IMR-90 (cell line): Measurements from ENCODE around the gene ESYT1. TPM values are rescaled to one million over a fixed set of nuclear protein-coding genes. Genes with fewer than 3 reads are reported as not detected.

ENCODE experiments used
- ATAC-seq: fragments of 200-7000 bp; cut with Tn5 transposase; 2 replicates; pipeline ENCODE4 v1.9.1; 2020; ENCODE audit warnings: low read depth, mild to moderate bottlenecking, moderate library complexity
- BruUV-seq: library from RNA; stranded (reverse); fragments of 400-500 nt; replicated peaks from 2 replicates; lab custom pipeline; 2021; lab: Mats Ljungman, UMichigan
- CTCF ChIA-PET: fragments of 300-600 bp; formaldehyde crosslinking; extraction: SDS; loops from one replicate; lab custom pipeline; 2021; ENCODE audit warnings: antibody characterized with exemption; lab: Yijun Ruan, JAX
- POLR2A ChIA-PET: fragments of 300-600 bp; sonication (Branson Sonifier 250); formaldehyde crosslinking; loops from one replicate; lab custom pipeline; 2022; ENCODE audit warnings: antibody characterized with exemption; ENCODE audit not compliant: unreplicated experiment; lab: Charles Lee
- DNase-seq: peaks from one replicate; pipeline ENCODE4 v3.0.0; 2013
- H2AFZ ChIP-seq: replicated peaks from 2 replicates; pipeline ENCODE3; 2013; ENCODE audit warnings: low read length, mild to moderate bottlenecking; ENCODE audit not compliant: poor library complexity
- H2AK5ac ChIP-seq: 2 replicates; pipeline ENCODE4 v1.6.1; 2013; ENCODE audit warnings: low read depth, low read length, inconsistent platforms
- H2AK9ac ChIP-seq: replicated peaks from 2 replicates; pipeline ENCODE3; 2013; ENCODE audit warnings: mild to moderate bottlenecking, low read depth, low read length, moderate library complexity; ENCODE audit not compliant: poor library complexity
- H2BK120ac ChIP-seq: 2 replicates; pipeline ENCODE4 v1.6.1; 2013; ENCODE audit warnings: low read depth, low read length, inconsistent platforms
- H2BK15ac ChIP-seq: 3 replicates; pipeline ENCODE4 v1.6.1; 2013; ENCODE audit warnings: low read depth, low read length, inconsistent platforms
- H2BK20ac ChIP-seq: 2 replicates; pipeline ENCODE4 v1.6.1; 2013; ENCODE audit warnings: low read depth, mild to moderate bottlenecking, inconsistent platforms, low read length, moderate library complexity
- H2BK5ac ChIP-seq: 2 replicates; pipeline ENCODE4 v1.6.1; 2013; ENCODE audit warnings: mild to moderate bottlenecking, low read depth, low read length, inconsistent platforms; ENCODE audit not compliant: poor library complexity, severe bottlenecking
- H3K14ac ChIP-seq: replicated peaks from 2 replicates; pipeline ENCODE4 v1.6.1; 2013; ENCODE audit warnings: low read depth, low read length, inconsistent platforms
- H3K18ac ChIP-seq: 2 replicates; pipeline ENCODE4 v1.6.1; 2013; ENCODE audit warnings: low read depth, low read length, control low read depth
- H3K23ac ChIP-seq: 2 replicates; pipeline ENCODE4 v1.6.1; 2013; ENCODE audit warnings: low read depth, low read length, inconsistent platforms
- H3K27ac ChIP-seq: 2 replicates; pipeline ENCODE4 v1.5.1; 2013; ENCODE audit warnings: mild to moderate bottlenecking, control low read depth, low read length; ENCODE audit not compliant: insufficient read depth
- H3K27me3 ChIP-seq: 2 replicates; pipeline ENCODE4 v1.6.1; 2013; ENCODE audit warnings: low read length; ENCODE audit not compliant: control insufficient read depth, insufficient read depth
- H3K36me3 ChIP-seq: 2 replicates; pipeline ENCODE4 v1.6.1; 2013; ENCODE audit warnings: low read length, mixed read lengths; ENCODE audit not compliant: control insufficient read depth, insufficient read depth
- H3K4ac ChIP-seq: 2 replicates; pipeline ENCODE4 v1.6.1; 2013; ENCODE audit warnings: low read depth, low read length, inconsistent platforms
- H3K4me1 ChIP-seq: 2 replicates; pipeline ENCODE4 v1.6.1; 2013; ENCODE audit warnings: low read length, mixed read lengths; ENCODE audit not compliant: control insufficient read depth, insufficient read depth
- H3K4me2 ChIP-seq: 2 replicates; pipeline ENCODE4 v1.6.1; 2013; ENCODE audit warnings: low read depth, mild to moderate bottlenecking, control low read depth, low read length, moderate library complexity
- H3K4me3 ChIP-seq: 2 replicates; pipeline ENCODE4 v1.5.1; 2013; ENCODE audit warnings: low read depth, mild to moderate bottlenecking, control low read depth, low read length, moderate library complexity; ENCODE audit not compliant: insufficient read depth
- H3K56ac ChIP-seq: 2 replicates; pipeline ENCODE4 v1.6.1; 2013; ENCODE audit warnings: low read length, inconsistent platforms; ENCODE audit not compliant: insufficient read depth; ENCODE audit errors: extremely low read depth
- H3K79me1 ChIP-seq, 2 experiments: 2 replicates each; pipeline ENCODE4 v1.6.1; 2013; ENCODE audit warnings: low read length in 2 of 2, inconsistent platforms in 1 of 2, low read depth in 1 of 2
- H3K9ac ChIP-seq: 2 replicates; pipeline ENCODE4 v1.6.1; 2013; ENCODE audit warnings: low read depth, low read length, control low read depth
- H3K9me1 ChIP-seq: 2 replicates; pipeline ENCODE4 v1.6.1; 2013; ENCODE audit warnings: low read length, inconsistent platforms; ENCODE audit not compliant: insufficient read depth
- H3K9me3 ChIP-seq: 2 replicates; pipeline ENCODE4 v1.6.1; 2013; ENCODE audit warnings: low read length; ENCODE audit not compliant: control insufficient read depth, insufficient read depth
- H4K20me1 ChIP-seq: 2 replicates; pipeline ENCODE4 v1.6.1; 2013; ENCODE audit warnings: low read length, inconsistent platforms; ENCODE audit not compliant: insufficient read depth
- H4K5ac ChIP-seq: 2 replicates; pipeline ENCODE4 v1.6.1; 2013; ENCODE audit warnings: mild to moderate bottlenecking, low read depth, low read length, control low read depth
- H4K8ac ChIP-seq, 2 experiments: 2 replicates each; pipeline ENCODE4 v1.6.1; 2013; ENCODE audit warnings: low read depth in 2 of 2, low read length in 2 of 2, control low read depth in 1 of 2, inconsistent platforms in 1 of 2
- H4K91ac ChIP-seq: 2 replicates; pipeline ENCODE4 v1.6.1; 2013; ENCODE audit warnings: low read depth, low read length, inconsistent platforms; ENCODE audit not compliant: insufficient read depth
- CEBPB ChIP-seq: IDR thresholded peaks from 2 replicates; pipeline ENCODE4 v1.6.1; 2012; ENCODE audit warnings: low read depth, low read length, improper control_type of control experiment
- RCOR1 ChIP-seq: IDR thresholded peaks from 2 replicates; pipeline ENCODE4 v1.6.1; 2012; ENCODE audit warnings: mild to moderate bottlenecking, low read length, improper control_type of control experiment; ENCODE audit not compliant: insufficient replicate concordance
- RFX5 ChIP-seq: IDR thresholded peaks from 2 replicates; pipeline ENCODE4 v1.8.0; 2012; ENCODE audit warnings: low read depth, mild to moderate bottlenecking, low read length, moderate library complexity
- USF2 ChIP-seq: fragments of 150-350 bp; IDR thresholded peaks from 2 replicates; pipeline ENCODE4 v1.6.1; 2017; ENCODE audit warnings: mild to moderate bottlenecking, antibody characterized with exemption, low read length, low read depth
- WGBS, 2 experiments: methylation state at CpG; one replicate each; pipeline versions ENCODE4 v1.1.5 to v1.1.7; 2013; ENCODE audit warnings: missing lambda C conversion rate in 2 of 2; ENCODE audit not compliant: insufficient read length in 1 of 2; ENCODE audit errors: extremely low coverage in 2 of 2; 5-methylcytosine and 5-hydroxymethylcytosine counted together
- dilution Hi-C: fragments of 300-500 bp; cut with HindIII; formaldehyde crosslinking; loops from one replicate; pipeline ENCODE4 v1.14.3; 2018; ENCODE audit warnings: low sequenced_read_pairs; ENCODE audit not compliant: unreplicated experiment
- in situ Hi-C: fragments of 300-500 bp; cut with MboI; formaldehyde crosslinking; loops from 3 replicates; pipeline ENCODE4 v1.14.3; 2019; ENCODE audit warnings: low sequenced_read_pairs, inconsistent platforms, mixed read lengths
- intact Hi-C: fragments of 100-400 bp; cut with micrococcal nuclease; formaldehyde crosslinking; loops from 2 replicates; pipeline ENCODE4 v1.10.0; 2022
- polyA plus RNA-seq, 3 experiments: library from polyadenylated mRNA; depleted of rRNA; stranded (reverse); fragments of >200 nt; gene quantifications; 2 replicates each; pipeline ENCODE4 v1.2.3, GENCODE V29; 2012; ENCODE audit warnings: low replicate concordance in 1 of 3
- total RNA-seq: library from RNA; depleted of rRNA; stranded (reverse); fragments of >200 nt; gene quantifications from 2 replicates; pipeline ENCODE4 v1.2.3, GENCODE V29; 2012

The ESYT1 gene
- total and polyA plus RNA-seq, 2 of the 4 experiments (the other 2 are of a cell fraction) = 150 to 153 TPM

- no peaks in the 10 kb centered on the region for H3K9me1 ChIP-seq
- DNase-seq (no peak), ATAC-seq (no peak)
- H3K56ac ChIP-seq = no peak overlapping the region
- H3K27ac ChIP-seq = no peak overlapping the region
- H4K91ac ChIP-seq = no peak overlapping the region
- H2BK120ac ChIP-seq = no peak overlapping the region
- no peak overlapping the region for H2BK15ac ChIP-seq
- CTCF ChIA-PET = interaction anchor here (0.6 kb wide), 1 partner anchor 389 kb away, joined by 3 read pairs; no protein-coding TSS in a partner anchor
- TF ChIP-seq RCOR1 (no peak), USF2 (no peak), RFX5 (no peak), CEBPB (no peak)
- H3K9me3 ChIP-seq = no peaks in the 10 kb centered on the region
- H2BK20ac ChIP-seq = no peak overlapping the region
- H2AFZ ChIP-seq = no peak overlapping the region
- H2AK5ac ChIP-seq = no peak overlapping the region
- no TSS peak for BruUV-seq
- H3K23ac ChIP-seq = no peak overlapping the region
- no peak overlapping the region for H3K4ac ChIP-seq
- H3K14ac ChIP-seq = no peak overlapping the region
- no peak overlapping the region for H4K5ac ChIP-seq
- H3K18ac ChIP-seq = no peak overlapping the region
- H4K20me1 ChIP-seq = peaks cover 3% of the 10 kb centered on the region
- POLR2A ChIA-PET = no interaction called here
- no peak overlapping the region for H3K9ac ChIP-seq
- no peak overlapping the region for H3K4me2 ChIP-seq
- H3K27me3 ChIP-seq = no peaks in the 10 kb centered on the region
- H3K4me1 ChIP-seq = peaks cover 12% of the 10 kb centered on the region
- peaks cover 19 to 71% of the 10 kb centered on the region in 2 experiments for H3K79me1 ChIP-seq
- in situ Hi-C loops (no loop called here), dilution Hi-C loops (no loop called here), intact Hi-C loops (no loop called here)
- no peak overlapping the region for H2BK5ac ChIP-seq
- WGBS, 2 experiments = no CpG with 5 or more reads among the region's 2 CpGs
- H3K36me3 ChIP-seq = peaks cover 15% of the 10 kb centered on the region
- no peak overlapping the region for H4K8ac ChIP-seq
- H2AK9ac ChIP-seq = no peak overlapping the region
- H3K4me3 ChIP-seq = no peak overlapping the region
Observed at GRCh38 chr12:56122637-56123036, 5.4 kb upstream of the ESYT1 start.
